HEK293 (cell line): ENCODE measurements around the gene GPS1.
A peak's percentile ranks its signal among the peaks of the same experiment; 100 is the strongest.

Experiments used
- CTCF ChIA-PET: fragments of 350-600 bp; formaldehyde crosslinking; extraction: SDS; loops from one replicate; lab custom pipeline; 2021; ENCODE audit warnings: antibody characterized with exemption; lab: Yijun Ruan, JAX
- POLR2A ChIA-PET: fragments of 300-600 bp; formaldehyde crosslinking; extraction: SDS; loops from one replicate; lab custom pipeline; 2020; ENCODE audit warnings: antibody characterized with exemption, inconsistent platforms; lab: Yijun Ruan, JAX
- H3K27ac ChIP-seq: fragments of 200-500 bp; sonication (Bioruptor generic); 2 replicates; pipeline ENCODE4 v1.5.1; 2014; ENCODE audit warnings: low read depth, low read length, control low read depth, inconsistent platforms; ENCODE audit errors: extremely low read depth
- H3K36me3 ChIP-seq, 2 experiments: fragments of 200-500 bp in 1 of 2; sonication (Bioruptor generic) in 1 of 2; 1 replicate in 1 of 2; 2 replicates in 1 of 2; pipeline ENCODE4 v1.5.1; 2014 to 2017; ENCODE audit warnings: inconsistent platforms in 2 of 2, low read length in 2 of 2; ENCODE audit not compliant: control insufficient read depth in 2 of 2, insufficient read depth in 1 of 2
- H3K4me1 ChIP-seq: fragments of 200-500 bp; sonication (Bioruptor generic); 2 replicates; pipeline ENCODE4 v1.5.1; 2014; ENCODE audit warnings: mild to moderate bottlenecking, low read length, inconsistent platforms; ENCODE audit not compliant: control insufficient read depth, insufficient read depth
- H3K4me3 ChIP-seq: 2 replicates; pipeline ENCODE4 v1.5.1; 2011; ENCODE audit warnings: low read depth, mild to moderate bottlenecking, control low read depth, low read length, moderate library complexity
- H3K9me3 ChIP-seq: fragments of 200-500 bp; sonication (Bioruptor generic); 2 replicates; pipeline ENCODE4 v1.5.1; 2014; ENCODE audit warnings: low read depth, low read length, inconsistent platforms; ENCODE audit not compliant: control insufficient read depth, insufficient read depth
- GLIS2 ChIP-seq: fragments of 450-650 bp; formaldehyde crosslinking; IDR thresholded peaks from 2 replicates; pipeline ENCODE4 v1.5.1; 2016; ENCODE audit warnings: missing biosample characterization, missing genetic modification characterization
- KLF1 ChIP-seq: fragments of 450-650 bp; formaldehyde crosslinking; IDR thresholded peaks from 2 replicates; pipeline ENCODE4 v1.5.1; 2016; ENCODE audit warnings: missing biosample characterization, missing genetic modification characterization
- KLF7 ChIP-seq: fragments of 450-650 bp; formaldehyde crosslinking; IDR thresholded peaks from 2 replicates; pipeline ENCODE4 v1.5.1; 2016; ENCODE audit warnings: missing biosample characterization, missing genetic modification characterization, borderline replicate concordance
- KLF8 ChIP-seq: fragments of 450-650 bp; formaldehyde crosslinking; IDR thresholded peaks from 2 replicates; pipeline ENCODE4 v1.5.1; 2016; ENCODE audit warnings: missing biosample characterization, missing genetic modification characterization
- KLF9 ChIP-seq: fragments of 450-650 bp; formaldehyde crosslinking; IDR thresholded peaks from 2 replicates; pipeline ENCODE4 v1.5.1; 2016; ENCODE audit warnings: missing biosample characterization, missing genetic modification characterization, low read depth
- MEIS1 ChIP-seq: sonication (generic); formaldehyde crosslinking; IDR thresholded peaks from 2 replicates; pipeline ENCODE4 v1.8.1; 2022; ENCODE audit warnings: missing genetic modification reagents, mild to moderate bottlenecking, borderline replicate concordance
- SCRT2 ChIP-seq: fragments of 450-650 bp; formaldehyde crosslinking; IDR thresholded peaks from 2 replicates; pipeline ENCODE4 v1.5.1; 2016; ENCODE audit warnings: missing biosample characterization, missing genetic modification characterization
- ZBTB17 ChIP-seq: fragments of 450-650 bp; formaldehyde crosslinking; IDR thresholded peaks from 2 replicates; pipeline ENCODE4 v1.5.1; 2016; ENCODE audit warnings: missing biosample characterization, missing genetic modification characterization
- ZIC2 ChIP-seq: fragments of 450-650 bp; formaldehyde crosslinking; IDR thresholded peaks from 2 replicates; pipeline ENCODE4 v1.5.1; 2016; ENCODE audit warnings: missing biosample characterization, missing genetic modification characterization
- ZNF10 ChIP-seq: fragments of 450-650 bp; formaldehyde crosslinking; IDR thresholded peaks from 2 replicates; pipeline ENCODE4 v1.5.1; 2017; ENCODE audit warnings: missing biosample characterization, missing genetic modification characterization
- ZNF266 ChIP-seq: fragments of 450-650 bp; formaldehyde crosslinking; IDR thresholded peaks from 2 replicates; pipeline ENCODE4 v1.5.1; 2016; ENCODE audit warnings: missing biosample characterization, missing genetic modification characterization, low read depth
- ZNF302 ChIP-seq: fragments of 450-650 bp; formaldehyde crosslinking; IDR thresholded peaks from 2 replicates; pipeline ENCODE4 v1.5.1; 2016; ENCODE audit warnings: missing biosample characterization, missing genetic modification characterization, low read depth
- ZNF423 ChIP-seq: fragments of 450-650 bp; formaldehyde crosslinking; IDR thresholded peaks from 2 replicates; pipeline ENCODE4 v1.5.1; 2016; ENCODE audit warnings: missing biosample characterization, missing genetic modification characterization
- ZNF660 ChIP-seq: fragments of 450-650 bp; IDR thresholded peaks from 2 replicates; pipeline ENCODE4 v1.5.1; 2018; ENCODE audit warnings: missing biosample characterization, mild to moderate bottlenecking, missing genetic modification characterization
- ZNF768 ChIP-seq: fragments of 450-650 bp; formaldehyde crosslinking; IDR thresholded peaks from 2 replicates; pipeline ENCODE4 v1.5.1; 2018; ENCODE audit warnings: missing biosample characterization, mild to moderate bottlenecking, missing genetic modification characterization
- TF ChIP-seq, protein P1 (sequence below): fragments of 450-650 bp; formaldehyde crosslinking; IDR thresholded peaks from 2 replicates; pipeline ENCODE4 v1.5.1; 2016; ENCODE audit warnings: missing biosample characterization, missing genetic modification characterization
- TF ChIP-seq, protein P2 (sequence below): fragments of 450-650 bp; formaldehyde crosslinking; IDR thresholded peaks from 2 replicates; pipeline ENCODE4 v1.5.1; 2016; ENCODE audit warnings: missing biosample characterization, missing genetic modification characterization, low read depth
- TF ChIP-seq, protein P3 (sequence below): fragments of 450-650 bp; formaldehyde crosslinking; IDR thresholded peaks from 2 replicates; pipeline ENCODE4 v1.5.0; 2017; ENCODE audit warnings: missing biosample characterization, missing genetic modification characterization, borderline replicate concordance
- TF ChIP-seq, protein P4 (sequence below): fragments of 450-650 bp; formaldehyde crosslinking; IDR thresholded peaks from 2 replicates; pipeline ENCODE4 v1.5.1; 2016; ENCODE audit warnings: missing biosample characterization, missing genetic modification characterization
- TF ChIP-seq, protein P5 (sequence below): fragments of 450-650 bp; formaldehyde crosslinking; IDR thresholded peaks from 2 replicates; pipeline ENCODE4 v1.5.1; 2017; ENCODE audit warnings: missing biosample characterization, missing genetic modification characterization
- TF ChIP-seq, protein P6 (sequence below): fragments of 450-650 bp; formaldehyde crosslinking; IDR thresholded peaks from 2 replicates; pipeline ENCODE4 v1.5.1; 2016; ENCODE audit warnings: missing biosample characterization, missing genetic modification characterization

The GPS1 gene

DNA sequence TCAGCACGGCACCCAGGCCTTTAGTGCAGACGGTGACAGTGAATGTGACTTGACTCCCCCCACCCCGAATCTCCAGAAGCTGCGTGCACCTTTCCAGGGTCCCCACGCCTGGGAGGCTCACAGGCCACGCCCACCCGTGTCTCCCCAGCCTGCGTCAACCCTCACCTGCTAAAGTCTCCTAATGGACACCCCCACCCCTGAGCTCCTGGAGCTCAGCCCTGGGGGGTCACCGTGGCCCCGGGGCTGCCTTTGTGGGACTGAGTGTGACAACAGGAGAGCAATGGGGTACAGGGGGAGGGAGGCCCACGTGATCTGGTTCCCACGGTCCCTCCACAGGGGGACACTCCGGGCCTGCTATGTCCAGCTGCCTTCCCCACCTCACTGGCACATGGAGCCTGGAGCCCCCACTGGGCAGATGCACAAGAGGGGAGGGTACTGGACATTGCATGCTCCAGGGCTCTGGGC lies 53.8 kb downstream of the GPS1 start:
- Histone ChIP-seq H3K36me3 (peaks cover 0 to 3% of the 10 kb centered on the region in 2 experiments; a peak in 2 of 3 replicates), H3K9me3 (no peaks in the 10 kb centered on the region), H3K4me3 (no peak overlapping the region), H3K4me1 (peaks cover 10% of the 10 kb centered on the region), H3K27ac (peak overlapping the region; percentile 64)
- TF ChIP-seq, protein P1, sequence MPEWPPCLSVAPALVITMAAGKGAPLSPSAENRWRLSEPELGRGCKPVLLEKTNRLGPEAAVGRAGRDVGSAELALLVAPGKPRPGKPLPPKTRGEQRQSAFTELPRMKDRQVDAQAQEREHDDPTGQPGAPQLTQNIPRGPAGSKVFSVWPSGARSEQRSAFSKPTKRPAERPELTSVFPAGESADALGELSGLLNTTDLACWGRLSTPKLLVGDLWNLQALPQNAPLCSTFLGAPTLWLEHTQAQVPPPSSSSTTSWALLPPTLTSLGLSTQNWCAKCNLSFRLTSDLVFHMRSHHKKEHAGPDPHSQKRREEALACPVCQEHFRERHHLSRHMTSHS (tag by site-specific recombination) = no peak
- TF ChIP-seq ZNF10 (tag by site-specific recombination) (no peak), ZNF302 (tag by site-specific recombination) (no peak), KLF7 (tag by site-specific recombination) (no peak), KLF1 (tag by site-specific recombination) (no peak), KLF9 (tag by site-specific recombination) (peak; percentile 43; the same call in 1 of the 2 replicates), ZNF266 (tag by site-specific recombination) (no peak), GLIS2 (tag by site-specific recombination) (peak; percentile 57; the same call in 1 of the 2 replicates), ZIC2 (tag by site-specific recombination) (peak; percentile 92), KLF8 (tag by site-specific recombination) (no peak)
- TF ChIP-seq, protein P2, sequence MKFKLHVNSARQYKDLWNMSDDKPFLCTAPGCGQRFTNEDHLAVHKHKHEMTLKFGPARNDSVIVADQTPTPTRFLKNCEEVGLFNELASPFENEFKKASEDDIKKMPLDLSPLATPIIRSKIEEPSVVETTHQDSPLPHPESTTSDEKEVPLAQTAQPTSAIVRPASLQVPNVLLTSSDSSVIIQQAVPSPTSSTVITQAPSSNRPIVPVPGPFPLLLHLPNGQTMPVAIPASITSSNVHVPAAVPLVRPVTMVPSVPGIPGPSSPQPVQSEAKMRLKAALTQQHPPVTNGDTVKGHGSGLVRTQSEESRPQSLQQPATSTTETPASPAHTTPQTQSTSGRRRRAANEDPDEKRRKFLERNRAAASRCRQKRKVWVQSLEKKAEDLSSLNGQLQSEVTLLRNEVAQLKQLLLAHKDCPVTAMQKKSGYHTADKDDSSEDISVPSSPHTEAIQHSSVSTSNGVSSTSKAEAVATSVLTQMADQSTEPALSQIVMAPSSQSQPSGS = no peak
- TF ChIP-seq, protein P3, sequence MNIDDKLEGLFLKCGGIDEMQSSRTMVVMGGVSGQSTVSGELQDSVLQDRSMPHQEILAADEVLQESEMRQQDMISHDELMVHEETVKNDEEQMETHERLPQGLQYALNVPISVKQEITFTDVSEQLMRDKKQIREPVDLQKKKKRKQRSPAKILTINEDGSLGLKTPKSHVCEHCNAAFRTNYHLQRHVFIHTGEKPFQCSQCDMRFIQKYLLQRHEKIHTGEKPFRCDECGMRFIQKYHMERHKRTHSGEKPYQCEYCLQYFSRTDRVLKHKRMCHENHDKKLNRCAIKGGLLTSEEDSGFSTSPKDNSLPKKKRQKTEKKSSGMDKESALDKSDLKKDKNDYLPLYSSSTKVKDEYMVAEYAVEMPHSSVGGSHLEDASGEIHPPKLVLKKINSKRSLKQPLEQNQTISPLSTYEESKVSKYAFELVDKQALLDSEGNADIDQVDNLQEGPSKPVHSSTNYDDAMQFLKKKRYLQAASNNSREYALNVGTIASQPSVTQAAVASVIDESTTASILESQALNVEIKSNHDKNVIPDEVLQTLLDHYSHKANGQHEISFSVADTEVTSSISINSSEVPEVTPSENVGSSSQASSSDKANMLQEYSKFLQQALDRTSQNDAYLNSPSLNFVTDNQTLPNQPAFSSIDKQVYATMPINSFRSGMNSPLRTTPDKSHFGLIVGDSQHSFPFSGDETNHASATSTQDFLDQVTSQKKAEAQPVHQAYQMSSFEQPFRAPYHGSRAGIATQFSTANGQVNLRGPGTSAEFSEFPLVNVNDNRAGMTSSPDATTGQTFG (tag by site-specific recombination) = no peak
- ChIA-PET CTCF (interaction anchor here (0.5 to 1.2 kb wide), 8 partner anchors 9 to 804 kb away, joined by 3 to 13 read pairs (median 4); no protein-coding TSS in a partner anchor), POLR2A (interaction anchor here (1.0 to 2.8 kb wide), 6 partner anchors 7 to 75 kb away, joined by 4 to 14 read pairs (median 4); partner anchors contain the start of genes FASN and RAC3)

DNA sequence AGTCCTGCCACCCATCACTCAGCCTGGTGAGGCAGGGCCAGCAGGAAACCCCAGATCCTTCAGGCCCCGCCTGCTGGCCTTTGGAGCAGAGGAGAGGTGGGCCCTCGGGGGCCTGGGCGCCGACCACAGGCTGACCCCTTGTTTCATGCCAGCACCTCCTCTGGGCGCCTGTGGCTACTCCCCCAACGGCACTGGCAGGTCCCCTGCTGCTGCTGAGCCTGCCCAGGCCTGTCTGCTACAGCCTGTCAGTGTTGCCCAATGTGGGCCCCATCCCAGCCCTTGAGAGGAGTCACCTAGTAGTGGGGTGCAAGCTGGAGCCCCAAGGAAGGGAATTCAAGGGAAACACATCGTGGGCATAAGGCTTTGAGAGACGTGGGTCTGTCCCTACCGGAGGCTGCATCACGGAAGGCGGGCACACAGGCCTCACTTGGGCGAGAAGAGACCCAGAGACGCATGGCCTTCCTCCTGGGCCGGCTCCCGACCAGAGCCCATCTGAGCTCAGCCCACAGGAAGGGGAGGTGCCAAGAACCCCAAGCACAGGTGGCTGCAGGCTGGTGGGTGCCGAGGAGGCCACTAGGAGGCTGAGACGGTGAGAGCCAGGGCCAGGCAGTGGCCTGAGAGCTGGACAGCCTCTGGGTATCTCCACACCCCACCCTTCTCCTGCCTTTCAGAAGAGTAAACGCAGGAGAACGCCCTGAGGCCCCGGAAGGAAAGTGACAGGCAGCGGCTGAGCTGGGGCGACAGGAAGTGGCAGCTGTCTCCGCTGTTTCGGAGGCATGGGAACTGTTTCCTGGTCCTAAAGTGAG lies 54.4 kb downstream of the GPS1 start:
- POLR2A ChIA-PET = interaction anchor here (1.0 to 2.8 kb wide), 10 partner anchors 8 to 147 kb away, joined by 3 to 14 read pairs (median 4); partner anchors contain the start of genes DCXR, FASN and RAC3
- Histone ChIP-seq H3K4me3 (no peak overlapping the region), H3K36me3 (peaks cover 0 to 3% of the 10 kb centered on the region in 2 experiments; a peak in 2 of 3 replicates), H3K4me1 (peaks cover 10% of the 10 kb centered on the region), H3K27ac (peak overlapping the region; percentile 64), H3K9me3 (no peaks in the 10 kb centered on the region)
- CTCF ChIA-PET = interaction anchor here (0.5 to 1.3 kb wide), 13 partner anchors 8 to 805 kb away, joined by 3 to 13 read pairs (median 4); no protein-coding TSS in a partner anchor
- peak; percentile 78; the same call in 1 of the 2 replicates for TF ChIP-seq ZBTB17 (tag by site-specific recombination)
- peak; percentile 72 for TF ChIP-seq ZNF423 (tag by site-specific recombination)
- TF ChIP-seq, protein P4, sequence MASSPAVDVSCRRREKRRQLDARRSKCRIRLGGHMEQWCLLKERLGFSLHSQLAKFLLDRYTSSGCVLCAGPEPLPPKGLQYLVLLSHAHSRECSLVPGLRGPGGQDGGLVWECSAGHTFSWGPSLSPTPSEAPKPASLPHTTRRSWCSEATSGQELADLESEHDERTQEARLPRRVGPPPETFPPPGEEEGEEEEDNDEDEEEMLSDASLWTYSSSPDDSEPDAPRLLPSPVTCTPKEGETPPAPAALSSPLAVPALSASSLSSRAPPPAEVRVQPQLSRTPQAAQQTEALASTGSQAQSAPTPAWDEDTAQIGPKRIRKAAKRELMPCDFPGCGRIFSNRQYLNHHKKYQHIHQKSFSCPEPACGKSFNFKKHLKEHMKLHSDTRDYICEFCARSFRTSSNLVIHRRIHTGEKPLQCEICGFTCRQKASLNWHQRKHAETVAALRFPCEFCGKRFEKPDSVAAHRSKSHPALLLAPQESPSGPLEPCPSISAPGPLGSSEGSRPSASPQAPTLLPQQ (tag by site-specific recombination) = peak; percentile 98
- TF ChIP-seq MEIS1 (CRISPR knock-in tag) = no peak
- 0 out of 2 replicates have a peak, but pooled peaks have one; percentile 19 for TF ChIP-seq ZNF660 (tag by site-specific recombination)
- TF ChIP-seq ZNF302 (tag by site-specific recombination) = no peak
- TF ChIP-seq, protein P5, sequence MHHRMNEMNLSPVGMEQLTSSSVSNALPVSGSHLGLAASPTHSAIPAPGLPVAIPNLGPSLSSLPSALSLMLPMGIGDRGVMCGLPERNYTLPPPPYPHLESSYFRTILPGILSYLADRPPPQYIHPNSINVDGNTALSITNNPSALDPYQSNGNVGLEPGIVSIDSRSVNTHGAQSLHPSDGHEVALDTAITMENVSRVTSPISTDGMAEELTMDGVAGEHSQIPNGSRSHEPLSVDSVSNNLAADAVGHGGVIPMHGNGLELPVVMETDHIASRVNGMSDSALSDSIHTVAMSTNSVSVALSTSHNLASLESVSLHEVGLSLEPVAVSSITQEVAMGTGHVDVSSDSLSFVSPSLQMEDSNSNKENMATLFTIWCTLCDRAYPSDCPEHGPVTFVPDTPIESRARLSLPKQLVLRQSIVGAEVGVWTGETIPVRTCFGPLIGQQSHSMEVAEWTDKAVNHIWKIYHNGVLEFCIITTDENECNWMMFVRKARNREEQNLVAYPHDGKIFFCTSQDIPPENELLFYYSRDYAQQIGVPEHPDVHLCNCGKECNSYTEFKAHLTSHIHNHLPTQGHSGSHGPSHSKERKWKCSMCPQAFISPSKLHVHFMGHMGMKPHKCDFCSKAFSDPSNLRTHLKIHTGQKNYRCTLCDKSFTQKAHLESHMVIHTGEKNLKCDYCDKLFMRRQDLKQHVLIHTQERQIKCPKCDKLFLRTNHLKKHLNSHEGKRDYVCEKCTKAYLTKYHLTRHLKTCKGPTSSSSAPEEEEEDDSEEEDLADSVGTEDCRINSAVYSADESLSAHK (tag by site-specific recombination) = no peak
- TF ChIP-seq, protein P6, sequence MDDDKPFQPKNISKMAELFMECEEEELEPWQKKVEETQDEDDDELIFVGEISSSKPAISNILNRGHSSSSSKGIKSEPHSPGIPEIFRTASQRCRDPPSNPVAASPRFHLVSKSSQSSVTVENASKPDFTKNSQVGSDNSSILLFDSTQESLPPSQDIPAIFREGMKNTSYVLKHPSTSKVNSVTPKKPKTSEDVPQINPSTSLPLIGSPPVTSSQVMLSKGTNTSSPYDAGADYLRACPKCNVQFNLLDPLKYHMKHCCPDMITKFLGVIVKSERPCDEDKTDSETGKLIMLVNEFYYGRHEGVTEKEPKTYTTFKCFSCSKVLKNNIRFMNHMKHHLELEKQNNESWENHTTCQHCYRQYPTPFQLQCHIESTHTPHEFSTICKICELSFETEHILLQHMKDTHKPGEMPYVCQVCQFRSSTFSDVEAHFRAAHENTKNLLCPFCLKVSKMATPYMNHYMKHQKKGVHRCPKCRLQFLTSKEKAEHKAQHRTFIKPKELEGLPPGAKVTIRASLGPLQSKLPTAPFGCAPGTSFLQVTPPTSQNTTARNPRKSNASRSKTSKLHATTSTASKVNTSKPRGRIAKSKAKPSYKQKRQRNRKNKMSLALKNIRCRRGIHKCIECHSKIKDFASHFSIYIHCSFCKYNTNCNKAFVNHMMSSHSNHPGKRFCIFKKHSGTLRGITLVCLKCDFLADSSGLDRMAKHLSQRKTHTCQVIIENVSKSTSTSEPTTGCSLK (tag by site-specific recombination) = no peak
- TF ChIP-seq ZNF768 (tag by site-specific recombination) = no peak
- TF ChIP-seq SCRT2 = peak; percentile 75
